Stimulated activated CD4-positive, alpha-beta T cell treated with anti-CD3 and anti-CD28 coated beads, Interleukin-15, amount 100 ng/mL, for 1 hour (primary cell): ENCODE measurements around the gene DCTN2.
A peak's percentile ranks its signal among the peaks of the same experiment; 100 is the strongest.
"Not testable (repeated sequence)": the region's sequence is repeated elsewhere in the genome, so short reads cannot be mapped to it uniquely, and the experiment has no call there.

Source experiments
- DNase-seq, 2 donors: peaks; one replicate each; pipeline ENCODE4 v3.0.0-alpha.2; 2020; ENCODE audit warnings: low read depth in 1 of 2, low spot score in 1 of 2

Gene DCTN2

GRCh38 chr12:57529831-57530230 lies 17.2 kb downstream of the DCTN2 start:
- DNase-seq: no peak

GRCh38 chr12:57528831-57529555 lies 18.0 kb downstream of the DCTN2 start:
- DNase-seq: no peak

- no peak for DNase-seq
Observed at GRCh38 chr12:57528176-57528575, 18.8 kb downstream of the DCTN2 start.

- no peak for DNase-seq
Observed at GRCh38 chr12:57527184-57527583, 19.8 kb downstream of the DCTN2 start.

GRCh38 chr12:57526477-57527126 lies 20.4 kb downstream of the DCTN2 start:
- no peak for DNase-seq

GRCh38 chr12:57525615-57526383 lies 21.2 kb downstream of the DCTN2 start:
- DNase-seq: no peak

DNA sequence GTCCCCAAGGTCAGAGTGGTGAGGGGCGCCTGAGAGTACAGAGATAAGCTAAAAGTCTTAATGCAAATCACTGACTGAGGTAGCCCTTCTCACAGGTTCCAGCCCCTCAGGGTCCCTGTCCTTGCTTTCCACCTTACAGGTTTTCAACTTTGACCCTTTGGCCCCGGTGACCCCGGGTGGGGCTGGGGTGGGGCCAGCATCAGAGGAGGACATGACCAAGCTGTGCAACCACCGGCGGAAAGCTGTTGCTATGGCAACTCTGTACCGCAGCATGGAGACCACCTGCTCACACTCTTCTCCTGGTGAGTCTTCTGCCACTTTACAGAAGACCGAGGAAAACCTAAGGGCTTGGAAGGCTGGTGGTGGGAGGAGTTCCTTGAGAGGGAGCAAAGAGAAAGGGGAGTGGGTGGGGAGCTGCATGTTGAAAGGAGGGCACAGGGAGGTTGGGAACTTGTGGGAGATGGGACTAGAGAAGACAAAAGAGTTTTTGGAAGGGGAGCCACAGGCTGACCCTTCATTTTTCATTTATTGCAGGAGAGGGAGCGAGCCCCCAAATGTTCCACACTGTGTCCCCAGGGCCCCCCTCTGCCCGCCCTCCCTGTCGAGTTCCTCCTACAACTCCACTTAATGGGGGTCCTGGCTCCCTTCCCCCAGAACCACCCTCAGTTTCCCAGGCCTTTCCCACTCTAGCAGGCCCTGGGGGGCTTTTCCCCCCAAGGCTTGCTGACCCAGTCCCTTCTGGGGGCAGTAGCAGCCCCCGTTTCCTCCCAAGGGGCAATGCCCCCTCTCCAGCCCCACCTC lies 22.0 kb downstream of the DCTN2 start:
- DNase-seq: no peak

DNA sequence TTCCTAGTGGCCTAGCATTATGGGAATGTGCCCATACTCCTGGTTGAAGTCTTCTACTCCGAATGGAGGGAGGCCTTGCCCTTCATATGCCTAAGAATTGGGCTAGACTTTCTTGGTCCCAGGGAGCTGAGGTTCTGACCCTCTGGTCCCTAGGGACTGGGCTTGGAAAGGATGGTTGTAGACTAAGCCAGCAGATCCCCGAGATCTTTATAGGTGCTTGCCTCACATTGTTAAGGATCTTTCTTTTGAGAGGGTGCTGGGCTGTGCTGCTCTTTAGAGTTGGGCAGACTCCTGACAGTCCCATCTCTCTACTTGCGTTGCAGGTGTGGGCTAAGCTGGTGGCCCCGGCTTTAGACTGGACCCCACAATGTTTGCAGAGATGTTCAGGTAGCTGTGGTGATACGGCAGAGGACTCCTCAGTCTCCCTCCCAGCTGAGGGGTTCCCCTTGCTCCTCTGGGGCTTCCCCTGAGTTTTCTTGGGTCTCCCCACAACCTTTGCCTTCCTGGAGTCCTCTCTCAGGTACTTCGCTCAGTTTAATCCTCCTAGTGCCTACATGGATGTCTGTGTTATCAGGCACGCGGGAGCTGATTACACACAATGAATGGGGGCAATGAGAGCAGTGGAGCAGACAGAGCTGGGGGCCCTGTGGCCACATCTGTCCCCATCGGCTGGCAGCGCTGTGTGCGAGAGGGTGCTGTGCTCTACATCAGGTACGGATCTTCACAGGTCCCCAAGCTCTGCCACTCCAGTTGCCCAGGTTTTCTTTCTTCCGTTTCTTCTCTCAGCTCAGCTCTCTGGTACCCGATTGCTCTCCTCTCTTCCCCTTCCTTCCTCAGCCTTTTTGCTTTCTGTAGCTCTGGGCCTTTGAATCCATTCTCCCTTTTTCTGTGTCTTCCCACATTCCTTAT lies 23.0 kb downstream of the DCTN2 start:
- DNase-seq: no peak

DNA sequence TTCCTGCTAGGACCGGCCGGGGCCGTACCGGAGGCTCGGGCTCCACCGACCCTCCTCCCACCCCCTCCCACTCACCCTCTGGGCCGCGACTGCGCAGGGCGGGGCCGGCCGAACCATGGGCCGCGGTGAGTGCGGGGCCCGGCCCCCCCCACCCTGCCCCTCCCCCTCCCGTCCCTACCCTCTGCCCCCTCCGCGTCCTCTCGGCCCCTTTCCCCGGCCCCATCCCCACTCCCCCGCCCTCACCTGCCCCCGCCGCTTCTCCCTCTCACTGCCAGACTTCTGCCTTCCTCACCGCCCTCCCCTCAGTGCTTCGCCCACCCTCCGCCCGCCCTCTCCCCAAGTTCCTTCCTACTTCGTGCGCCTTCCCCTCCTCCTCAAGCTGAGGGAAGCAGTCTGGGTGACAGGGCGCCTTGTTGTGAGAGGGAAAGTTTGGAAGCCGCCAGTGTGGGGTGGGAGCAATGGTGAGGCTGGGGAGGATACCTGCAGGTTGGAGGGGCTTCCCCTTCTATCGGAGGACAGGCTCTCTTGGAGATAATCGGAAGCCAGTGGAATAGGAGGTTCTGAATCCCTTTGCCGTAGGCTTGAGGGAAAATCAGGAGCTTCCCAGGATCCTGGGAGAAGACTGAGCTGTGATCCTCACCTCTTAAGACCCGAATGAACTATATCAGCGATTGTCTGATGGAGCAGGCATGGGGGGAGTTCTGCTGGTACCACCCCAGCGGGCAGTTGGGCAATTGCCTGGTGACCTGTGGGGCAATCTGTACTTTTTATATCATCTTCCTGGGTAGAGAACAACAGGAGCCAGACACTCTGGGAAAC lies 23.9 kb downstream of the DCTN2 start:
- DNase-seq: no peak

DNA sequence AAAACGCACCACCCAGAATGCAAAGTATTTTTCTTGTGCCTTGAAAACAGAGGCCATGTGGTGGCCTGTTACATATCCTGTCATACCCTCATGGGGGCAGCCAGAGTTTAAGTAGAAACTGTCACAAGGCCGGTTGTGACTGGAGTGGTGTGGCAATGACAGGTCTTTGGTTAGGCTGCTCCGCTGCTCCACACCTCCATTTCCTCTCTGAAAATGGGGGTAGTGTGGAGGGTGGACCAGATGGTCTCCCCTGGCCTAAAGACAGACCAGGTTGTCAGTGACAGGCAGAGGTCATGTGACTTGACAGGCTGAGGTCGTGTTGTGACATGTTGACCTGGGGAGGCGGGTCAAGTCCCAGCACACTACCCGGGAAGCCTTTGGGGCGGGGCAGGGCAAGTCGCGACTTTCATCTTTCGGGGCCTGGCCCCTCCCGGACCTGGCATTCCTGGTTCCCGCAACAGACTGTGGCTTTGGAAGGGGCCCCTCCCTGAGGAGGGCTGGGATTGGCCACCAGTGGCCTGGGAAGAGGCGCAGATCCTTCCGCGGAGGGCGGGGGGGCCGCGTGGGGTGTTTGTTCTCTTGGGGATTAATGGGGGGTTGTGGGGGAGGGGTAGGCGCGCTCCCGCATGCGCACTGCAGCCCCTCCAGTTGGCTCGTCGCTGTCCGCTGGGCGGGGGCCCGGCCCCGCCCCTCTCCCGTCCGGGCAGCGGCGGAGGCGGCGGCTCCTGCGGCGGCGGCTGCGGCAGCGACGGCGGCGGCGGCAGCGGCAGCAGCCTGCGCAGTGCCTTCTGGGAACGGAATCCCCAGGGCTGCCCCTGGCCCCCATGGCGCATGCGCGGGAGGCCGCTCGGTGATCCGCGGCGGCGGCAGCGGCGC lies 24.7 kb downstream of the DCTN2 start, which contains the start of gene MBD6:
MBD6 (plus strand) TSS at position 814 of the 876 bp plus-strand sequence. CDS start 1,480 bp downstream, outside the sequence.
- DNase-seq: peak; percentile 83

- no peak for DNase-seq
Observed at GRCh38 chr12:57521525-57522010, 25.4 kb downstream of the DCTN2 start.

- peak; percentile 99 to 100 for DNase-seq
Observed at GRCh38 chr12:57520053-57520818, 26.8 kb downstream of the DCTN2 start, which contains the start of gene DDIT3. Gene DDIT3, minus strand, starts transcription at chr12:57520514. Its CDS starts 3,108 bp downstream, at chr12:57517406.

DNA sequence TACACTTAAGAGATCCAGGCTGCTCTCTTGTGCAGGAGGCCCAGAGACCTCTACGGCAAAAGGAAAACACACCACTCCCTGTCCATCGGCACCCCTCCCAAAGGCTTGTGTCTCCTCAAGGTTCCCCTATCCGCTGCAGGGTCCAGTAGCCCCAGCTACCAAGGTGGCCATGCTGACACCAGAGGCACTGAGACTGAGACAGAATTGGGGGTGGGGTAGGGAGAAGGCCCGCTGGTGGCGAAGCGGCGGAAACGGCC lies 27.3 kb downstream of the DCTN2 start:
- DNase-seq: peak in 1 of 2 donors; percentile 9

- no peak for DNase-seq
Observed at GRCh38 chr12:57518920-57519795, 27.8 kb downstream of the DCTN2 start.

GRCh38 chr12:57518176-57518919 lies 28.6 kb downstream of the DCTN2 start:
- DNase-seq: no peak

DNA sequence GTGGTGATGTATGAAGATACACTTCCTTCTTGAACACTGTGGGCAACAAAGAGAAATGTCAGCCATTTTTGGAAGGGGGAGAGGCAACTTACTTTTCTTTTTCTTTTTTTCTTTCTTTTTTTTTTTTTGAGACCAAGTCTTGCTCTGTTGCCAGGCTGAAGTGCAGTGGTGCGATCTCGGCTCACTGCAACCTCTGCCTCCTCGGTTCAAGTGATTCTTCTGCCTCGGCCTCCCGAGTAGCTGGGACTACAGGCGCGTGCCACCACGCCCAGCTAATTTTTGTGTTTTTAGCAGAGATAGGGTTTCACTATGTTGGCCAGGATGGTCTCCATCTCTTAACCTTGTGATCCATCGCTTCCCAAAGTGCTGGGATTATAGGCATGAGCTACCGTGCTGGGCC lies 29.3 kb downstream of the DCTN2 start:
- not testable (repeated sequence) for DNase-seq
